ENCODE measurements around the gene PDP2.

Gene PDP2

DNA sequence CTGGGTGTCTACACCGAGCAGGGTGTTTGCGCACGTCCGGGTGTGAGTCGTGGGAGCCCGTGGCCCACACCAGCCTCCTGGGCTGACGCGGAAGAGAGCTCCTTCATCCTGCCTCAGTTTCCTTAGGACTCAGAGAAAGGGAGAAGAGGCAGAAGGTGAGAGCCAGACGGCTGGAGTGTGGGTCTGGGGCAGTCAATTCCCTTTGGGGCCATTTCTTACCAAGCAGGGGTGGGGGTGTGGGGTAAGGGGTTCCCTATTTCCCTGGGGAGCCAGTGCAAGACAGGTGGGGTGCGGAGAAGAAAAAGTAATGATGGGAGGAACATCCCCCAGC, 35.3 kb upstream of the PDP2 start:
- Histone ChIP-seq H3K36me3 (ENCODE audit: insufficient read depth, low read length) (no peaks in the 10 kb centered on the region), H3K27me3 (ENCODE audit: insufficient read depth, low read length, poor library complexity, severe bottlenecking) (no peaks in the 10 kb centered on the region), H3K9ac (ENCODE audit: low read depth, low read length, poor library complexity, severe bottlenecking) (no peak overlapping the region), H3K4me2 (ENCODE audit: low read depth, low read length, poor library complexity, severe bottlenecking) (no peak overlapping the region), H3K4me1 (ENCODE audit: insufficient read depth, low read length, poor library complexity, severe bottlenecking) (no peaks in the 10 kb centered on the region), H4K20me1 (ENCODE audit: insufficient read depth, low read length, poor library complexity, severe bottlenecking) (no peaks in the 10 kb centered on the region), H2AFZ (ENCODE audit: low read length) (no peak overlapping the region), H3K79me2 (ENCODE audit: insufficient read depth, low read length) (no peaks in the 10 kb centered on the region), H3K9me2 (replicated peaks; ENCODE audit: low read depth, low read length) (no peaks in the 10 kb centered on the region), H3F3A (ENCODE audit: low read depth) (no peaks in the 10 kb centered on the region), H3K4me3 (ENCODE audit: low read length, poor library complexity, severe bottlenecking) (no peak overlapping the region), H3K9me3 (ENCODE audit: insufficient read depth, low read depth, low read length) (no peaks in the 10 kb centered on the region)
- TF ChIP-seq, protein P1, sequence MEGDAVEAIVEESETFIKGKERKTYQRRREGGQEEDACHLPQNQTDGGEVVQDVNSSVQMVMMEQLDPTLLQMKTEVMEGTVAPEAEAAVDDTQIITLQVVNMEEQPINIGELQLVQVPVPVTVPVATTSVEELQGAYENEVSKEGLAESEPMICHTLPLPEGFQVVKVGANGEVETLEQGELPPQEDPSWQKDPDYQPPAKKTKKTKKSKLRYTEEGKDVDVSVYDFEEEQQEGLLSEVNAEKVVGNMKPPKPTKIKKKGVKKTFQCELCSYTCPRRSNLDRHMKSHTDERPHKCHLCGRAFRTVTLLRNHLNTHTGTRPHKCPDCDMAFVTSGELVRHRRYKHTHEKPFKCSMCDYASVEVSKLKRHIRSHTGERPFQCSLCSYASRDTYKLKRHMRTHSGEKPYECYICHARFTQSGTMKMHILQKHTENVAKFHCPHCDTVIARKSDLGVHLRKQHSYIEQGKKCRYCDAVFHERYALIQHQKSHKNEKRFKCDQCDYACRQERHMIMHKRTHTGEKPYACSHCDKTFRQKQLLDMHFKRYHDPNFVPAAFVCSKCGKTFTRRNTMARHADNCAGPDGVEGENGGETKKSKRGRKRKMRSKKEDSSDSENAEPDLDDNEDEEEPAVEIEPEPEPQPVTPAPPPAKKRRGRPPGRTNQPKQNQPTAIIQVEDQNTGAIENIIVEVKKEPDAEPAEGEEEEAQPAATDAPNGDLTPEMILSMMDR (conservative IDR thresholded peaks at IDR 0.05; ENCODE audit: low read length): no peak
- TF ChIP-seq EZH2phosphoT487 (IDR thresholded peaks at IDR 0.05; ENCODE audit: borderline replicate concordance): no peak

DNA sequence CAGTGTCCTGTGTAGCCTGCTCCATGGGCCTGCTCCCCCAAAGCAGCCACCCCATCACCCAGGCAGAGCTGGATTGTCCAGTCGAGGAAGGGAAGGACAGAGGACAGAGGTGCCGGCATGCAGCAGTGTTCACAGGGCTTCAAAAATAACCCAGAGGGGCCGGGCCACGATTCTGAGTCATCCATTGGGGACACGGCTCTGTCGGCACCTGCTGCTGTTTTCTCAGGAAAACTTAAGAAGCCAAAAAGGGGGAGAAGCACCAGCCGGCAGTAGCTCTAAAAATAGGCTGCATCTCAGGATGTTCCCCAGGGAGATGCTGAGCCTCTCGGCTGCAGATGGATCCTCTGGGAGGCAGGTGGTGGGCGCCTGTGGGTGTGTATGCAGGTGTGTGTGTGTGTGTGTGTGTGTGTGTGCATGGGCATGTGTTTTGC, 34.5 kb upstream of the PDP2 start:
- no peak overlapping the region for H2AFZ ChIP-seq (ENCODE audit: low read length)

DNA sequence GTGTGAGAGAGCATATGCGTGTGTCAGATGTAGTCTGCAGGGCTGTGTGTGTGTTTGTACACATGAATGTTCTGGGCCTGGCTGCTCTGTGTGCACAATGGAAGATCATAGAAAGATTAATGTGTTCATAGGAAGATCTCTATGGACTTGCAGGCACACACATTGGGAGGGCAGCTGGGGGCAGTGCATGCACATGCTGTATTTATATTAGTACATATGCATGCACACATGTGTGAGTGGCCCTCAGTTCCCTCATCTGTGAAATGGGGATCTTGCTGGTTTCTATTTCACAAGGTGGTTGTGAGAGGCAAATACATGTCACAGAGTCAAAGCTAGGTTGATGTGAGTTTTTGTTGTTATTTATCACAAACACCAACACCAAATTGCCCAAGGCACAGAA, 34.0 kb upstream of the PDP2 start:
- Histone ChIP-seq H2AFZ (ENCODE audit: low read length) (no peak overlapping the region), H3K4me3 (ENCODE audit: low read length, poor library complexity, severe bottlenecking) (no peak overlapping the region), H3K4me2 (ENCODE audit: low read depth, low read length, poor library complexity, severe bottlenecking) (no peak overlapping the region), H4K20me1 (ENCODE audit: insufficient read depth, low read length, poor library complexity, severe bottlenecking) (no peaks in the 10 kb centered on the region), H3K36me3 (ENCODE audit: insufficient read depth, low read length) (no peaks in the 10 kb centered on the region), H3F3A (ENCODE audit: low read depth) (no peaks in the 10 kb centered on the region), H3K9ac (ENCODE audit: low read depth, low read length, poor library complexity, severe bottlenecking) (no peak overlapping the region), H3K9me3 (ENCODE audit: insufficient read depth, low read depth, low read length) (no peaks in the 10 kb centered on the region), H3K79me2 (ENCODE audit: insufficient read depth, low read length) (no peaks in the 10 kb centered on the region), H3K9me2 (replicated peaks; ENCODE audit: low read depth, low read length) (no peaks in the 10 kb centered on the region), H3K27me3 (ENCODE audit: insufficient read depth, low read length, poor library complexity, severe bottlenecking) (no peaks in the 10 kb centered on the region), H3K4me1 (ENCODE audit: insufficient read depth, low read length, poor library complexity, severe bottlenecking) (no peaks in the 10 kb centered on the region)
- TF ChIP-seq, protein P1 (conservative IDR thresholded peaks at IDR 0.05; ENCODE audit: low read length): no peak
- TF ChIP-seq EZH2phosphoT487 (IDR thresholded peaks at IDR 0.05; ENCODE audit: borderline replicate concordance): no peak

More for the DNA sequence above, 34.5 kb upstream of the PDP2 start:
- Histone ChIP-seq H3K79me2 (ENCODE audit: insufficient read depth, low read length) (no peaks in the 10 kb centered on the region), H3K27me3 (ENCODE audit: insufficient read depth, low read length, poor library complexity, severe bottlenecking) (no peaks in the 10 kb centered on the region), H3K9me3 (ENCODE audit: insufficient read depth, low read depth, low read length) (no peaks in the 10 kb centered on the region), H4K20me1 (ENCODE audit: insufficient read depth, low read length, poor library complexity, severe bottlenecking) (no peaks in the 10 kb centered on the region), H3K4me2 (ENCODE audit: low read depth, low read length, poor library complexity, severe bottlenecking) (no peak overlapping the region), H3K9me2 (replicated peaks; ENCODE audit: low read depth, low read length) (no peaks in the 10 kb centered on the region), H3K4me1 (ENCODE audit: insufficient read depth, low read length, poor library complexity, severe bottlenecking) (no peaks in the 10 kb centered on the region), H3F3A (ENCODE audit: low read depth) (no peaks in the 10 kb centered on the region), H3K36me3 (ENCODE audit: insufficient read depth, low read length) (no peaks in the 10 kb centered on the region), H3K9ac (ENCODE audit: low read depth, low read length, poor library complexity, severe bottlenecking) (no peak overlapping the region), H3K4me3 (ENCODE audit: low read length, poor library complexity, severe bottlenecking) (no peak overlapping the region)
- TF ChIP-seq, protein P1 (conservative IDR thresholded peaks at IDR 0.05; ENCODE audit: low read length): no peak
- TF ChIP-seq EZH2phosphoT487 (IDR thresholded peaks at IDR 0.05; ENCODE audit: borderline replicate concordance): no peak

Measured in Loucy (cell line).